GM18517 (cell line): ENCODE data around the gene RNF141.

Source experiments
- ATAC-seq: cut with Tn5 transposase; IDR thresholded peaks from one replicate; pipeline ENCODE4 v1.9.1; 2021; ENCODE audit warnings: mild to moderate bottlenecking, moderate library complexity; ENCODE audit not compliant: unreplicated experiment

Gene RNF141

GRCh38 chr11:10499874-10500601 lies 40.9 kb downstream of the RNF141 start:
- no peak for ATAC-seq

GRCh38 chr11:10499452-10499851 lies 41.5 kb downstream of the RNF141 start:
- no peak for ATAC-seq

GRCh38 chr11:10498426-10499250 lies 42.3 kb downstream of the RNF141 start:
- ATAC-seq: no peak

- no peak for ATAC-seq
Observed at GRCh38 chr11:10498022-10498400, 43.0 kb downstream of the RNF141 start.

- ATAC-seq: no peak
Observed at GRCh38 chr11:10497371-10498021, 43.5 kb downstream of the RNF141 start.

- no peak for ATAC-seq
Observed at GRCh38 chr11:10496296-10496936, 44.6 kb downstream of the RNF141 start.

- no peak for ATAC-seq
Observed at GRCh38 chr11:10495464-10495786, 45.6 kb downstream of the RNF141 start.

GRCh38 chr11:10494636-10495463 lies 46.1 kb downstream of the RNF141 start:
- ATAC-seq: no peak

GRCh38 chr11:10493041-10493663 lies 47.8 kb downstream of the RNF141 start:
- ATAC-seq: no peak

- no peak for ATAC-seq
Observed at GRCh38 chr11:10492084-10492483, 48.9 kb downstream of the RNF141 start.

- no peak for ATAC-seq
Observed at GRCh38 chr11:10490398-10491241, 50.4 kb downstream of the RNF141 start.

GRCh38 chr11:10490032-10490397 lies 51.0 kb downstream of the RNF141 start:
- no peak for ATAC-seq

- ATAC-seq: peak; percentile 70
Observed at GRCh38 chr11:10488934-10489691, 51.9 kb downstream of the RNF141 start.

GRCh38 chr11:10488121-10488933 lies 52.7 kb downstream of the RNF141 start:
- ATAC-seq: no peak

GRCh38 chr11:10487002-10487647 lies 53.9 kb downstream of the RNF141 start:
- no peak for ATAC-seq

- no peak for ATAC-seq
Observed at GRCh38 chr11:10486161-10486840, 54.7 kb downstream of the RNF141 start.

- ATAC-seq: no peak
Observed at GRCh38 chr11:10485646-10486045, 55.3 kb downstream of the RNF141 start.
